ENCODE measurements around the gene USP40.

Gene USP40

DNA sequence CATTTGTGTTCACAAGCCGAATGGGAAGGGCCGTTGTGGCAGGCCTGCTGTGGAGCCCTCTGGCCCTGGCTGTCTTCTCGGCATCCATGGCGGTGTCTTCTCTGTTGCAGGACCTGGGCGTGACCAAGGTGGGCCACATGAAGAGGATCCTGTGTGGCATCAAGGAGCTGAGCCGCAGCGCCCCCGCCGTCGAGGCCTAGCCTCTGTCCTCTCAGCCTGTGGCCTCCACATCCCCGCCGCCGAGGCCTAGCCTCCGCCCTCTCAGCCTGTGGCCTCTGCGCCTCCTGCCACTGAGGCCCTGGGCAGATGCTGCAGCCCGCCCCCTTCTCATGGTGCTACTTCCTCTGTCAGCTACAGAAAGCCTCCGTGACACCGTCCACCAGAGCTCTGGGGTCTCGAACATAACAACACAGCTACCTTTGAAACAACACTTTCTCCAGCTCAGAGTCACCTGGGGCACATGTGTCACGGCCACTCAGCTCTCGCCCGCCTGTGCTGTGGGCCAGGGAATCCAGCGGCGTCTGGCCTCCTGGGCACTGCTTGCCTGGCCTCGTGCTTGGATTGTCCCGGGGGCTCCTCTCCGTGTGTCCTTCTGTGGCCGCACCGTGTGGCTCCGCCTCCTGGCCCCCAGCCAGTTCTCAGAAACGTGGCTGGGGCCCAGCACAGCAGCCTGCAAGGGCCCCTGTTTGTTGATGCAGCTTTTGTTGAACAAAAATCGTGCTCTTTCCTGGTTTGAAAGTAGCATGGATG is 97.1 kb downstream of the USP40 start:
- Histone ChIP-seq H2BK12ac (ENCODE audit: low read length) (peak overlapping the region; percentile 60), H2BK5ac (ENCODE audit: low read length) (peak overlapping the region; percentile 42), H2AK5ac (ENCODE audit: low read depth, low read length) (no peak overlapping the region), H3K4ac (ENCODE audit: low read length) (no peak overlapping the region), H3K36me3 (replicated peaks in 1 of 2; ENCODE audit: control insufficient read depth in 2 of 2, insufficient read depth in 2 of 2, low read length in 2 of 2) (peaks cover 19 to 61% of the 10 kb centered on the region in 2 donors), H3K9me3 (replicated peaks in 1 of 2; ENCODE audit: control insufficient read depth in 2 of 2, insufficient read depth in 1 of 2, low read depth in 1 of 2, low read length in 2 of 2) (peaks cover 0 to 4% of the 10 kb centered on the region in 2 donors), H3K27ac (replicated peaks; ENCODE audit: low read length) (no peak overlapping the region), H4K8ac (ENCODE audit: low read depth, low read length) (no peak overlapping the region), H3K18ac (ENCODE audit: low read length) (peak overlapping the region; percentile 80), H3K4me3 (ENCODE audit: low read length in 2 of 2) (no peak overlapping the region), H2AFZ (ENCODE audit: low read length) (no peak overlapping the region), H2BK15ac (ENCODE audit: low read length) (no peak overlapping the region), H3K27me3 (ENCODE audit: control insufficient read depth in 3 of 3, insufficient read depth in 3 of 3, low read depth in 1 of 3, low read length in 3 of 3) (no peaks in the 10 kb centered on the region), H3K9ac (ENCODE audit: low read depth, low read length, poor library complexity) (no peak overlapping the region), H2BK120ac (ENCODE audit: low read depth, low read length) (no peak overlapping the region), H3K4me2 (ENCODE audit: insufficient read depth, low read length, poor library complexity, severe bottlenecking) (no peak overlapping the region), H4K91ac (ENCODE audit: low read depth, low read length, poor library complexity) (no peak overlapping the region), H3K79me1 (ENCODE audit: low read depth, low read length) (peaks cover 2% of the 10 kb centered on the region), H3K23ac (ENCODE audit: low read depth, low read length, poor library complexity) (peak overlapping the region; percentile 80), H3K4me1 (ENCODE audit: control insufficient read depth in 2 of 2, insufficient read depth in 1 of 2, low read depth in 1 of 2, low read length in 2 of 2) (peaks cover 0 to 1% of the 10 kb centered on the region in 2 donors), H3K14ac (ENCODE audit: low read length) (no peak overlapping the region)
- WGBS, 2 donors (ENCODE audit: extremely low coverage in 2 of 2, insufficient read length in 2 of 2, insufficient replicate concordance in 1 of 2): no CpG with 5 or more reads among the region's 32 CpGs
- no peak for DNase-seq (ENCODE audit: low spot score)

DNA sequence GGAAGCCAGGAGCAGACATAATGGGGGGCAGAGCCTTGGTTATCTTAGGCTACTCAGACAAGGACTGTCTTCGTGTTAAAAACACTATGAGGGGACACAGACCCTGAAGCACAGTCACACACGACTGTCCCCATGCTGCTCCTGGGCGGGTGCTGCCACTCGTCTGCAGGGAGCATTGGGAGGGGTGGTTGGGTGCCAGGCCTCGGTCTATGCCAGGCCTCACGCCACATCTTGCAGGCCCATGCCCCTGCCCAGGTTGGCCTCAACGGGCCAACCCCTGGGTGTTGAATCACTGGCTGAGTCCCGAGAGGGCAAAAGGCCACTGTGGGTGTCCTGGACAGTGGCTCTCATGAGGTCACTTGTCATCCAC is 97.9 kb downstream of the USP40 start:
- Histone ChIP-seq H3K4ac (ENCODE audit: low read length) (no peak overlapping the region), H3K18ac (ENCODE audit: low read length) (no peak overlapping the region), H4K8ac (ENCODE audit: low read depth, low read length) (no peak overlapping the region), H2AK5ac (ENCODE audit: low read depth, low read length) (no peak overlapping the region), H3K23ac (ENCODE audit: low read depth, low read length, poor library complexity) (peak overlapping the region; percentile 91), H3K79me1 (ENCODE audit: low read depth, low read length) (no peaks in the 10 kb centered on the region), H3K9ac (ENCODE audit: low read depth, low read length, poor library complexity) (no peak overlapping the region), H3K27me3 (ENCODE audit: control insufficient read depth in 3 of 3, insufficient read depth in 3 of 3, low read depth in 1 of 3, low read length in 3 of 3) (no peaks in the 10 kb centered on the region), H3K4me1 (ENCODE audit: control insufficient read depth in 2 of 2, insufficient read depth in 1 of 2, low read depth in 1 of 2, low read length in 2 of 2) (peaks cover 0 to 1% of the 10 kb centered on the region in 2 donors), H2BK120ac (ENCODE audit: low read depth, low read length) (no peak overlapping the region), H2AFZ (ENCODE audit: low read length) (no peak overlapping the region), H3K4me2 (ENCODE audit: insufficient read depth, low read length, poor library complexity, severe bottlenecking) (no peak overlapping the region), H3K9me3 (replicated peaks in 1 of 2; ENCODE audit: control insufficient read depth in 2 of 2, insufficient read depth in 1 of 2, low read depth in 1 of 2, low read length in 2 of 2) (peaks cover 0 to 4% of the 10 kb centered on the region in 2 donors), H2BK12ac (ENCODE audit: low read length) (no peak overlapping the region), H2BK5ac (ENCODE audit: low read length) (no peak overlapping the region), H4K91ac (ENCODE audit: low read depth, low read length, poor library complexity) (no peak overlapping the region), H2BK15ac (ENCODE audit: low read length) (no peak overlapping the region), H3K27ac (replicated peaks; ENCODE audit: low read length) (no peak overlapping the region), H3K4me3 (ENCODE audit: low read length in 2 of 2) (no peak overlapping the region), H3K36me3 (replicated peaks in 1 of 2; ENCODE audit: control insufficient read depth in 2 of 2, insufficient read depth in 2 of 2, low read length in 2 of 2) (peaks cover 19 to 68% of the 10 kb centered on the region in 2 donors), H3K14ac (ENCODE audit: low read length) (peak overlapping the region; percentile 94)
- DNase-seq (ENCODE audit: low spot score): no peak
- WGBS, 2 donors (ENCODE audit: extremely low coverage in 2 of 2, insufficient read length in 2 of 2, insufficient replicate concordance in 1 of 2): no CpG with 5 or more reads among the region's 8 CpGs

DNA sequence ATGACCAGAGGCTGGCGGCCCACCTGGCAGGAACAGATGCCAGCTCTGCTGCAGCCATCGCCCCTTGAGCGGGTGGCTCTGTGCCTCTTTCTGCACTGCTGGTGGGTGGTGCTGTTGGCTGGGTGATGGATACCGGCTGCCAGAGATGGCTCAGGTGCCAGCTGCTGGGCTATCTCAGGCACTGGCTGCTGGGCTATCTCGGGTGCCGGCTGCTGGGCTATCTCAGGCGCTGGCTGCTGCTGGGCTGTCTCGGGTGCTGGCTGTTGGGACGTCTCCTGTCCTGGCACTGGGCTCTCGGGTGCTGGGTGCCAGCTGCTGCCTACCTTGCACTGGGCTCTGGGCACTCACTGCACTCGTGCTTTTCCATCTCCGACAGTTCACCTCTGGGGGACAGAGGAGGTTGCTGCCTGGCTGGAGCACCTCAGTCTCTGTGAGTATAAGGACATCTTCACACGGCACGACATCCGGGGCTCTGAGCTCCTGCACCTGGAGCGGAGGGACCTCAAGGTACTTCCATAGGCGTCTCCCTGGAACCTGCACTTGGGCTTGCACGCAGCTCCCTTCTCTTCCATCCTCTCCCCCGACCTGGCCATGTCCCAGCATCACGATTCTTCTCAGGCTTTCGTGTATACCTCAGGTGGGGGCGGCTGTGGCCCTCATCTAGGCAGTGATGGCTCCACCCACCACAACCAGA is 98.4 kb downstream of the USP40 start:
- Histone ChIP-seq H3K27me3 (ENCODE audit: control insufficient read depth in 3 of 3, insufficient read depth in 3 of 3, low read depth in 1 of 3, low read length in 3 of 3) (no peaks in the 10 kb centered on the region), H2AFZ (ENCODE audit: low read length) (no peak overlapping the region), H4K8ac (ENCODE audit: low read depth, low read length) (no peak overlapping the region), H4K91ac (ENCODE audit: low read depth, low read length, poor library complexity) (no peak overlapping the region), H3K27ac (replicated peaks; ENCODE audit: low read length) (no peak overlapping the region), H2AK5ac (ENCODE audit: low read depth, low read length) (peak overlapping the region; percentile 28), H3K18ac (ENCODE audit: low read length) (no peak overlapping the region), H3K14ac (ENCODE audit: low read length) (peak overlapping the region; percentile 94), H2BK15ac (ENCODE audit: low read length) (no peak overlapping the region), H3K36me3 (replicated peaks in 1 of 2; ENCODE audit: control insufficient read depth in 2 of 2, insufficient read depth in 2 of 2, low read length in 2 of 2) (peaks cover 23 to 73% of the 10 kb centered on the region in 2 donors), H3K23ac (ENCODE audit: low read depth, low read length, poor library complexity) (no peak overlapping the region), H3K4me1 (ENCODE audit: control insufficient read depth in 2 of 2, insufficient read depth in 1 of 2, low read depth in 1 of 2, low read length in 2 of 2) (peaks cover 0 to 1% of the 10 kb centered on the region in 2 donors), H3K9me3 (replicated peaks in 1 of 2; ENCODE audit: control insufficient read depth in 2 of 2, insufficient read depth in 1 of 2, low read depth in 1 of 2, low read length in 2 of 2) (peaks cover 0 to 4% of the 10 kb centered on the region in 2 donors), H2BK12ac (ENCODE audit: low read length) (no peak overlapping the region), H2BK5ac (ENCODE audit: low read length) (no peak overlapping the region), H3K79me1 (ENCODE audit: low read depth, low read length) (no peaks in the 10 kb centered on the region), H3K4me3 (ENCODE audit: low read length in 2 of 2) (no peak overlapping the region), H2BK120ac (ENCODE audit: low read depth, low read length) (no peak overlapping the region), H3K4ac (ENCODE audit: low read length) (no peak overlapping the region), H3K4me2 (ENCODE audit: insufficient read depth, low read length, poor library complexity, severe bottlenecking) (no peak overlapping the region), H3K9ac (ENCODE audit: low read depth, low read length, poor library complexity) (no peak overlapping the region)
- DNase-seq (ENCODE audit: low spot score): no peak
- no CpG with 5 or more reads among the region's 22 CpGs for WGBS, 2 donors (ENCODE audit: extremely low coverage in 2 of 2, insufficient read length in 2 of 2, insufficient replicate concordance in 1 of 2)

DNA sequence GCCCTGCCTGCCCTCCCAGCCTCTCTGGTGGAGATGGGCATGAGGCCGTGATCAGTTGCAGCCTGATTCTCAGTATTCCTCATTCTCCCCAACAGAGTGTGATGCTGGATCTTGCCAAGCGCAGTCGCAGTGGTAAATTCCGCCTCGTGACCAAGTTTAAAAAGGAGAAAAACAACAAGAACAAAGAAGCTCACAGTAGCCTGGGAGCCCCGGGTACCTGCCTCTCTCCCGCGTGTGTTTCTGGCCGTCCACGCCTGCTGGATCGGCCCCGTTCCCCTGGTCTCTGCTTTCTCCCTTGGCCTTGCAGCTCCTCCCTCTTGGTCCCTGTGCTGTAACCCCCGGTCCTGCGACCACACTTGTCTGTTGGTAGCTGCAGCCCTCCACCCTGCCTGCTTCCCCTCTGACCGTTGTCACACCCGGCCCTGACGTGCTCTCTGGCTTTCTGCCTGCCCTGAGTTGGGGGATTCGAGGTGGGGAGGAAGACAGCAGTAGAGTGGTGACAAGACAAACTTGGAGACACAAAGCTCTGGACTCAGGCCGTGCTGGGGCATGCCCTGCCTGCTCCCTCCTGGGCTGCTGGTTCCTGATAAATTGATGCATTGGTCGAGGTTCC is 99.5 kb downstream of the USP40 start:
- peak overlapping the region; percentile 48 for H3K18ac ChIP-seq (ENCODE audit: low read length)
- H3K4me1 ChIP-seq (ENCODE audit: control insufficient read depth in 2 of 2, insufficient read depth in 1 of 2, low read depth in 1 of 2, low read length in 2 of 2): peaks cover 0 to 1% of the 10 kb centered on the region in 2 donors
- no peak overlapping the region for H3K9ac ChIP-seq (ENCODE audit: low read depth, low read length, poor library complexity)
- H3K27me3 ChIP-seq (ENCODE audit: control insufficient read depth in 3 of 3, insufficient read depth in 3 of 3, low read depth in 1 of 3, low read length in 3 of 3): no peaks in the 10 kb centered on the region
- WGBS, 2 donors (ENCODE audit: extremely low coverage in 2 of 2, insufficient read length in 2 of 2, insufficient replicate concordance in 1 of 2): no CpG with 5 or more reads among the region's 20 CpGs
- H3K14ac ChIP-seq (ENCODE audit: low read length): no peak overlapping the region
- H2BK120ac ChIP-seq (ENCODE audit: low read depth, low read length): no peak overlapping the region
- peaks cover 28 to 82% of the 10 kb centered on the region in 2 donors for H3K36me3 ChIP-seq (replicated peaks in 1 of 2; ENCODE audit: control insufficient read depth in 2 of 2, insufficient read depth in 2 of 2, low read length in 2 of 2)
- no peak overlapping the region for H4K8ac ChIP-seq (ENCODE audit: low read depth, low read length)
- H4K91ac ChIP-seq (ENCODE audit: low read depth, low read length, poor library complexity): no peak overlapping the region
- H3K23ac ChIP-seq (ENCODE audit: low read depth, low read length, poor library complexity): peak overlapping the region; percentile 80
- H2AK5ac ChIP-seq (ENCODE audit: low read depth, low read length): no peak overlapping the region
- H3K79me1 ChIP-seq (ENCODE audit: low read depth, low read length): no peaks in the 10 kb centered on the region
- H3K4ac ChIP-seq (ENCODE audit: low read length): no peak overlapping the region
- no peak overlapping the region for H3K4me2 ChIP-seq (ENCODE audit: insufficient read depth, low read length, poor library complexity, severe bottlenecking)
- no peak overlapping the region for H2BK15ac ChIP-seq (ENCODE audit: low read length)
- no peak overlapping the region for H2AFZ ChIP-seq (ENCODE audit: low read length)
- no peak for DNase-seq (ENCODE audit: low spot score)
- H2BK12ac ChIP-seq (ENCODE audit: low read length): no peak overlapping the region
- no peak overlapping the region for H3K27ac ChIP-seq (replicated peaks; ENCODE audit: low read length)
- no peak overlapping the region for H3K4me3 ChIP-seq (ENCODE audit: low read length in 2 of 2)
- no peak overlapping the region for H2BK5ac ChIP-seq (ENCODE audit: low read length)
- H3K9me3 ChIP-seq (replicated peaks in 1 of 2; ENCODE audit: control insufficient read depth in 2 of 2, insufficient read depth in 1 of 2, low read depth in 1 of 2, low read length in 2 of 2): peaks cover 0 to 4% of the 10 kb centered on the region in 2 donors

Data from neuronal stem cell (in vitro differentiated cells).